Osteocyte (in vitro differentiated cells): ENCODE measurements around the gene KCNJ5. TPM values are rescaled to one million over a fixed set of nuclear protein-coding genes. Genes with fewer than 3 reads are reported as not detected.

Experiments used
- DNase-seq: peaks from one replicate; pipeline ENCODE4 v3.0.0; 2021; ENCODE audit warnings: mixed read lengths; ENCODE audit not compliant: unreplicated experiment; ENCODE audit errors: extremely low spot score
- H3K27ac Mint-ChIP-seq: one replicate; pipeline ENCODE4 v1.8.0; 2021; ENCODE audit warnings: mild to moderate bottlenecking, mixed read lengths; ENCODE audit not compliant: unreplicated experiment
- H3K27me3 Mint-ChIP-seq: one replicate; pipeline ENCODE4 v1.8.0; 2021; ENCODE audit warnings: mixed read lengths; ENCODE audit not compliant: unreplicated experiment
- H3K36me3 Mint-ChIP-seq: one replicate; pipeline ENCODE4 v1.8.0; 2021; ENCODE audit warnings: mixed read lengths; ENCODE audit not compliant: unreplicated experiment
- H3K4me1 Mint-ChIP-seq: one replicate; pipeline ENCODE4 v1.8.0; 2021; ENCODE audit warnings: mixed read lengths; ENCODE audit not compliant: unreplicated experiment
- H3K4me3 Mint-ChIP-seq: one replicate; pipeline ENCODE4 v1.8.0; 2021; ENCODE audit warnings: mild to moderate bottlenecking, moderate library complexity, mixed read lengths; ENCODE audit not compliant: unreplicated experiment
- H3K9me3 Mint-ChIP-seq: one replicate; pipeline ENCODE4 v1.8.0; 2021; ENCODE audit warnings: mixed read lengths; ENCODE audit not compliant: unreplicated experiment
- total RNA-seq: library from RNA; stranded (reverse); gene quantifications from 2 replicates; pipeline ENCODE4 v1.2.1, GENCODE V29; 2021
- TF ChIP-seq, protein P1 (sequence below): fragments of 200-600 bp; sonication (generic); IDR thresholded peaks from 2 replicates; pipeline ENCODE4 v1.5.0; 2021; ENCODE audit warnings: antibody characterized with exemption, mild to moderate bottlenecking, moderate library complexity

KCNJ5 gene
- total RNA-seq, 1 donor from 2014 or later, result not detected

DNA sequence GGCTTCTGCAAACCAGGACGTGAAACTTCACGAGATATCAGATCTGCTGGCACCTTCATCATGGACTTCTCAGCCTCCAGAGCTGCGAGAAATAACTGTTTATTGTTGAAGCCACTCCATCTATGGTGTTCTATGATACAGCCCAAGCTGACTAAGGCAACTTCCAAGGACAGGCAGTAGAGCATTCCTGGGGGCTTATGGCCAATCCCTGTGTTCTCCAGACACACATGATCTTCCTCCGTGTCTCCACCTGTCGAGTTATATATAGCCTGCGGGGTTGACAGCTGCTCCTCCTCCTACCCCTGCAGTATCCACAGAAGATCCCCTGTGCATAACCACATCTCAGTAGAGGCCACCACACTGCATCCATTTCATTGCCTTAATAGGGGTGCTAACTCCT lies 40.5 kb downstream of the KCNJ5 start:
- H3K9me3 Mint-ChIP-seq, result no peaks in the 10 kb centered on the region
- TF ChIP-seq, protein P1, sequence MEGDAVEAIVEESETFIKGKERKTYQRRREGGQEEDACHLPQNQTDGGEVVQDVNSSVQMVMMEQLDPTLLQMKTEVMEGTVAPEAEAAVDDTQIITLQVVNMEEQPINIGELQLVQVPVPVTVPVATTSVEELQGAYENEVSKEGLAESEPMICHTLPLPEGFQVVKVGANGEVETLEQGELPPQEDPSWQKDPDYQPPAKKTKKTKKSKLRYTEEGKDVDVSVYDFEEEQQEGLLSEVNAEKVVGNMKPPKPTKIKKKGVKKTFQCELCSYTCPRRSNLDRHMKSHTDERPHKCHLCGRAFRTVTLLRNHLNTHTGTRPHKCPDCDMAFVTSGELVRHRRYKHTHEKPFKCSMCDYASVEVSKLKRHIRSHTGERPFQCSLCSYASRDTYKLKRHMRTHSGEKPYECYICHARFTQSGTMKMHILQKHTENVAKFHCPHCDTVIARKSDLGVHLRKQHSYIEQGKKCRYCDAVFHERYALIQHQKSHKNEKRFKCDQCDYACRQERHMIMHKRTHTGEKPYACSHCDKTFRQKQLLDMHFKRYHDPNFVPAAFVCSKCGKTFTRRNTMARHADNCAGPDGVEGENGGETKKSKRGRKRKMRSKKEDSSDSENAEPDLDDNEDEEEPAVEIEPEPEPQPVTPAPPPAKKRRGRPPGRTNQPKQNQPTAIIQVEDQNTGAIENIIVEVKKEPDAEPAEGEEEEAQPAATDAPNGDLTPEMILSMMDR, result no peak
- DNase-seq, result no peak
- H3K27me3 Mint-ChIP-seq, result peaks cover 45% of the 10 kb centered on the region
- no peak overlapping the region for H3K27ac Mint-ChIP-seq
- peaks cover 4% of the 10 kb centered on the region for H3K4me1 Mint-ChIP-seq
- H3K36me3 Mint-ChIP-seq, result no peaks in the 10 kb centered on the region
- H3K4me3 Mint-ChIP-seq, result no peak overlapping the region

DNA sequence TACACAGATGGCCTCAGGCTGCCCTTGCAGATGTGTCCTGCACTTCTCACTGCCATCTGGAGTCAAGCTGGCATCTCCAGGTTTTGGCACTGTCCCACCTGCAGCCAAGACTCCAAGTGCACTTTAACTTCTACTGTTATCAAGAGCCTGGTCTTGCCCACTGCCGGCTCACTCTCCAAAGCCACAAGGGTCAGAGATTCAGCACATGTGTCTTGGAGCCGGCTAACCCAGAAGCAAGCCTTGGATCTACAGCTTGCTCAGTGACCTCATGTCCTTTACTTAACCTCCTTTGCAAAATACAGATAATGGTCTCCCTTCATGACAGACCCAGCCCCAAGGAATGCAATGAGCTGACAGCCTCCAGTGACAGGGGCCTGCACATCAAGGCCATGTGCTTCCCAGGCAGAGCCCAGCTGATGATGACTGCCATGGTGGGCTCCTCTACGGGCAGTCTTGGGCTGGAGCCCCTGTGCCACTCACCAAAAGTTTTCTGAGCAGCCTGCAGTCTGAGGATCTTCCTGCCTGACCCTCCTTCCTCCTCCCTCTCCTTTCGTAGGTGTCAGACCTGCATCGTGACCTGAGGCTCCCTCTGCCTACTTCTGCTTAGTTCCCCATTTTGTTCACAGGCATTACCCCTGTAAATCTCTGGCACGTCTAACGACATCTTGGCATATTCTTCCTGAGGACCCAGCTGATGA lies 42.5 kb downstream of the KCNJ5 start:
- Mint-ChIP-seq H3K27me3 (peaks cover 29% of the 10 kb centered on the region), H3K36me3 (no peaks in the 10 kb centered on the region), H3K4me1 (peaks cover 4% of the 10 kb centered on the region), H3K9me3 (no peaks in the 10 kb centered on the region), H3K4me3 (no peak overlapping the region), H3K27ac (no peak overlapping the region)
- no peak for DNase-seq
- TF ChIP-seq, protein P1, result no peak

DNA sequence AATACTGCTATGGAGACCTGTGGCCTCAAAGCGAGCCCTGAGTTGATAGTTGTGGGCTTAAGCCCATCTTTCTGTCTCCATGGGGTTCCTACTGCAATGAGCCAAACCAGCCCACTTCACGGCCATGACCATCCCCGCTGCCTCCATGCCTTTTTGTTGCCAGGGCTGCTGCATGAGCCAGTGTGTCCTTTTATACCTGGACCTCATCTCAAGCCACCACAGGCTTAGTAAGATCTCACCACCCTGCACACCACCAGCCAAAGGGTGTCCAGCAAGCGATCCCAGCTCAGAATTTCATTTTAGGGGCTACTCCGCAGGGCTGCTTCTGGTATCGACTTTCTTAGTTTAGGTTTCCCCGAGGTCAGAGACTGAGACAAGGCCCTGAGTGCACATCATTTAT lies 43.2 kb downstream of the KCNJ5 start:
- Mint-ChIP-seq H3K27me3 (peaks cover 24% of the 10 kb centered on the region), H3K9me3 (no peaks in the 10 kb centered on the region), H3K4me1 (peaks cover 4% of the 10 kb centered on the region), H3K27ac (no peak overlapping the region), H3K36me3 (no peaks in the 10 kb centered on the region), H3K4me3 (no peak overlapping the region)
- TF ChIP-seq, protein P1, result no peak
- DNase-seq, result no peak

DNA sequence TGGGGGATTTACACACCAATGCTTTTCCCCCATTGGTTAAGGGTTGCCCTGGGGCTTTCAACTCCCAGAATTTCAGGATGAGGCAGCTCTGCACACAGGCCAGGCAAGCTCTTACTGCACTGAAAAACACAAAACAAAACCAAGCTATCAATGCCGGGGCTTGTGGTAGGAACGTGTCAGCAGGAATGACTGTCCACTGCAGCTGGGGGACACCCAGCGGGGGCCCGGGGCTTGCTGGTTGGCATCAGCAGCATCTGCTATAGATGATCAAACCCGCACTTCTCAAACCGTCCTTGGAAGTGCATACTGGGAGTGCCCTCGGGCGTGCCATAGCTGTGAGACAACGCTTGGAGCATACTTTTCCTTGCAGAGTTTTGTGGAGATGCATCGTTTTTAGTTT lies 43.8 kb downstream of the KCNJ5 start:
- no peak for DNase-seq
- Mint-ChIP-seq H3K4me3 (no peak overlapping the region), H3K36me3 (no peaks in the 10 kb centered on the region), H3K9me3 (no peaks in the 10 kb centered on the region), H3K4me1 (peaks cover 2% of the 10 kb centered on the region), H3K27me3 (peaks cover 23% of the 10 kb centered on the region), H3K27ac (no peak overlapping the region)
- TF ChIP-seq, protein P1, result no peak

DNA sequence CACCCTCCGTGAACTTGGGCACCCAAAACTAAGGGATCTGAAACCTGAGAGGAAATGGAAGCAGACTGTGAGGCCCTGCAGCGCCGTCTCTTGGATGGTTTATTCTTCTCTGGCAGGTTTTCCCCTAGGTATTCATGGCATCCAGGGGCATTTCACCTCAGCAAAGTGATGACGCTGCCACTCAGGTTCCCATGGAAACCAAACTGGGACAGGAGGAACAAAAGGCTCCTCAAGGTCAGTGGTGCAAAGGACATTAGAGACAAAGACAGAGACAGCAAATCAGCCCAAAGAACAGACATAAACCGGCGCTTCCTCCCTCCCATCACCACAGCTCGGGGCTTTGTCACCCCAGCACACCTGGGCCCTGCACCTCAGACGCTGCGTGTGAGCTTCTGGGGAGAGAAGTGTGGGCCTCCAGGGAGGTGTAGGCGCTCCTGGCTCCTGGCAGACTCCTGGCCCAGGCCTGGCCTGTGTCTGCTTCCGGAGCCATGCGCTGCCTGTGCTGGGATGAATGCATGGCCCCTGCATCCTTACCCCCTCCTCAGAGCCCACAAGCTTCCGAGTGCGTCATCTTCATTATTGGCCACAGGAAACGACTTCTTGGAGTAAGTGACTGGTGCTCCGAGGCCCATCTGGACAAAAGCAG lies 45.6 kb downstream of the KCNJ5 start:
- Mint-ChIP-seq H3K27me3 (peaks cover 21% of the 10 kb centered on the region), H3K9me3 (no peaks in the 10 kb centered on the region), H3K36me3 (no peaks in the 10 kb centered on the region), H3K4me1 (no peaks in the 10 kb centered on the region), H3K27ac (no peak overlapping the region), H3K4me3 (no peak overlapping the region)
- TF ChIP-seq, protein P1, result no peak
- no peak for DNase-seq
